ENCODE results near the gene UBXN6.

GRCh38 chr19:4436231-4436630, 21.4 kb downstream of the UBXN6 start:
- TF ChIP-seq CTCF (IDR thresholded peaks at IDR 0.05; ENCODE audit: insufficient read depth, low read length, poor library complexity, severe bottlenecking): no peak
- TF ChIP-seq EZH2phosphoT487 (conservative IDR thresholded peaks at IDR 0.05; ENCODE audit: low read length): no peak
